GM12878 (cell line): Measurements from ENCODE around the gene GPRIN1. TPM values are rescaled to one million over a fixed set of nuclear protein-coding genes. Genes with fewer than 3 reads are reported as not detected.

Source experiments
- ATF2 ChIP-seq: IDR thresholded peaks from 2 replicates; pipeline ENCODE4 v1.6.1; 2012; ENCODE audit warnings: low read length, inconsistent platforms
- CBX3 ChIP-seq: fragments of 200-600 bp; sonication (generic); IDR thresholded peaks from 2 replicates; pipeline ENCODE4 v1.6.1; 2016; ENCODE audit warnings: low read depth, borderline replicate concordance
- CTCF ChIP-seq, 3 experiments: IDR thresholded peaks in 2 of 3; conservative IDR thresholded peaks in 1 of 3; 2 replicates each; pipeline ENCODE4 v1.5.1; 2011; ENCODE audit warnings: low read depth in 3 of 3, low read length in 3 of 3, mild to moderate bottlenecking in 3 of 3, control low read depth in 2 of 3, moderate library complexity in 2 of 3, inconsistent platforms in 1 of 3, mixed read lengths in 1 of 3; ENCODE audit not compliant: control insufficient read depth in 2 of 3, insufficient read depth in 1 of 3; ENCODE audit errors: extremely low read depth in 1 of 3
- EP300 ChIP-seq, 2 experiments: fragments of 150-350 bp in 1 of 2; IDR thresholded peaks; 2 replicates each; pipeline ENCODE4 v1.6.1; 2011 to 2012; ENCODE audit warnings: low read depth in 2 of 2, low read length in 2 of 2, borderline replicate concordance in 1 of 2, improper control_type of control experiment in 1 of 2, inconsistent platforms in 1 of 2; ENCODE audit not compliant: control insufficient read depth in 1 of 2
- NFYA ChIP-seq: IDR thresholded peaks from 2 replicates; pipeline ENCODE4 v1.6.1; 2011; ENCODE audit warnings: low read depth, mild to moderate bottlenecking, low read length, improper control_type of control experiment, borderline replicate concordance
- POLR2A ChIP-seq: IDR thresholded peaks from 2 replicates; pipeline ENCODE4 v1.6.1; 2011; ENCODE audit warnings: low read depth, mild to moderate bottlenecking, low read length
- WRNIP1 ChIP-seq: IDR thresholded peaks from 2 replicates; pipeline ENCODE4 v1.6.1; 2011; ENCODE audit warnings: low read depth, low read length, improper control_type of control experiment, borderline replicate concordance
- ZBTB40 ChIP-seq: fragments of 450-650 bp; IDR thresholded peaks from 2 replicates; pipeline ENCODE4 v1.6.1; 2016; ENCODE audit warnings: mild to moderate bottlenecking, moderate library complexity, borderline replicate concordance
- polyA plus RNA-seq, 11 experiments: library from polyadenylated mRNA; depleted of rRNA in 4 of 11; unstranded in 6 of 11; stranded (reverse) in 5 of 11; fragments of >200 nt; fragmentation: Nextera tagmentation in 4 of 11; fragmentation: Illumina TruSeq in 1 of 11; extraction: Ambion mirVana in 4 of 11; extraction: Trizol in 1 of 11; gene quantifications; 1 replicate in 1 of 11; 2 replicates in 10 of 11; pipeline versions ENCODE4 v1.2.1 to v1.2.3, GENCODE V29; 2011 to 2016; ENCODE audit warnings: inconsistent platforms in 2 of 11, missing spikeins in 2 of 11, low read depth in 1 of 11
- total RNA-seq, 4 experiments: library from RNA; depleted of rRNA in 3 of 4; stranded (reverse); fragments of >200 nt in 3 of 4; fragmentation: Illumina TruSeq in 1 of 4; extraction: Trizol in 1 of 4; gene quantifications; 2 replicates each; pipeline versions ENCODE4 v1.2.1 to v1.2.3, GENCODE V29; 2013 to 2021

Gene GPRIN1
- total and polyA plus RNA-seq, 10 of the 15 experiments (the other 5 are each of a cell fraction or from before 2014, with no cell fraction given) = 0.52 to 16.3 (median 4.5) TPM

- TF ChIP-seq ATF2 (no peak), POLR2A (peak; percentile 97), NFYA (no peak), ZBTB40 (no peak), EP300 (IDR thresholded peaks at IDR 0.05; ENCODE audit: borderline replicate concordance in 1 of 2, control insufficient read depth in 1 of 2, low read depth in 2 of 2, low read length in 2 of 2) (no peak), WRNIP1 (no peak), CBX3 (no peak), CTCF (IDR thresholded peaks at IDR 0.05 in 2 of 3, conservative IDR thresholded peaks at IDR 0.05 in 1 of 3; ENCODE audit: control insufficient read depth in 2 of 3, extremely low read depth in 1 of 3, insufficient read depth in 1 of 3, low read depth in 3 of 3, low read length in 3 of 3) (peak; percentile 7 to 55 (median 32); a peak in 3 of 6 replicates)
Observed at GRCh38 chr5:176647030-176647842, 37.3 kb upstream of the GPRIN1 start, which contains the start of gene TSPAN17 (continued).
